HG03159 (cell line): Measurements from ENCODE around the gene B3GNT9.
"Not testable (repeated sequence)": the region's sequence is repeated elsewhere in the genome, so short reads cannot be mapped to it uniquely, and the experiment has no call there.

Experiments
- ATAC-seq: cut with Tn5 transposase; IDR thresholded peaks from one replicate; pipeline ENCODE4 v1.9.1; 2021; ENCODE audit warnings: mild to moderate bottlenecking, moderate library complexity; ENCODE audit not compliant: unreplicated experiment

B3GNT9 gene

DNA sequence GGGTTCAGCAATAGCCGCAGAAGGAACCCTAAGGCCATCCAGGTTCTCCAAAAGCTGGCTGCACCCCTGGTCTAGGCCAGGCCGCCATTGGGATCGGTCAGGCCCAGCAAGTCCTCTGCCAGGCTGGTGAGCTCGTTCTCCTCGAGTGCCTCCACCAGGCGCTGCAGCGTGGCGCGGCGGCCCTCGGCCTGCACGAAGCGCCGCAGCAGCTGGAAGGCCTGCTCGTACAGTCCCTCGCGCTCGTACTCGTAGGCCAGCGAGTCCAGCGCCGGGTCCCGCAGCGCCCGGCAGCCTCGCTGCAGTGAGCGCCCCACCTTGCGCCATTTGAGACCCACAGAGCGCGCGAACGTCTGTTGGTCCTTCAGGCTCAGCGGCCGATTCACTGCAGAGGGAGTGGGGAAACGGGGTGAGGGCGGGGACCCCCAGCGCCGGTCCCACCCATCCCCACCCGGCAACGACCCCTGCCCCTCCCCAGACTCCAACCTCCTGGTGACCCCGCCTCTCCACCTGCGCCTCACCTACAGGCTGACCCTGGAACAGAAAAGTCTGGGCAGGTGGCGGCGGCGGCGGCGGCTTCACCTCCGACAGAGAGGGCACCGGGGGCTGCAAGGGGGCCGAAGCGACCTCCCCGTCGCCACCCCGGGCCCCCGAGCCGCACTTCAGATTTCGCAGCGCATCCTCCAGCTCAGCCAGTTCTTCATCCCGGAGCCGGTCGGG, 3.9 kb upstream of the B3GNT9 start:
- no peak for ATAC-seq

DNA sequence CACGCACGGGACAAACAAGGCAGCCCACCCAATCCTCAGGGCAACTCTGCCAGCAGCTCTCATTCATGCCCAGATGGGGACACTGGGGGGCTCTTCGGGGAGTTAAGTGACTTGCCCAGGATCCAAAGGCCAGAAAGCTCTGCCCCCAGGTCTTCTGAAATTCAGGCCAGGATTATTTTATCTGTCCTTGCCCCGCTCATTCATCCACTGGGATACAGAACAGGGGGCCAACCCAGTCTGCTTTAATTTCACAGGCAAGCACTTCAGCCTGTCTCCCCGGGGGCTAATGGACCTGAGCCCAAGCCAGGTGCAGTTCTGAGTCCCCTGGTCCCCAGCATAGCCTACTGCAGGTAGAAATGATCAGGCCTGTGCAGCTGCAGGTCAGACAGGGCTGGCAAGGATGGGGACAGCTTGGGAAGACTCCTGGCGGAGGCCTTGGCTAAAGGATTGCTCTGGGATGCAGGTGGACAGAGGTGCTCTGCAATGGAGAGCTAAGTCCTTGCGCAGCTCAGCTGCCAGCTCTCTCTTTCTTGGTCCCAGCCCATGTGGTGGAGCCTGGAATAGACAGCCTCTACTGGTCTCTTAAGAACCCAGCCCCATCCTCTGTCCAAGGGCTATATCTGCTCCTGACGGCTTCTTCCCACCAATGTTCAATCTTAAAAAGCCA, 766 bp upstream of the B3GNT9 start:
- no peak for ATAC-seq

- ATAC-seq, result peak; percentile 23
These were observed 558 bp downstream of the B3GNT9 start for GRCh38 chr16:67150047-67150832.

DNA sequence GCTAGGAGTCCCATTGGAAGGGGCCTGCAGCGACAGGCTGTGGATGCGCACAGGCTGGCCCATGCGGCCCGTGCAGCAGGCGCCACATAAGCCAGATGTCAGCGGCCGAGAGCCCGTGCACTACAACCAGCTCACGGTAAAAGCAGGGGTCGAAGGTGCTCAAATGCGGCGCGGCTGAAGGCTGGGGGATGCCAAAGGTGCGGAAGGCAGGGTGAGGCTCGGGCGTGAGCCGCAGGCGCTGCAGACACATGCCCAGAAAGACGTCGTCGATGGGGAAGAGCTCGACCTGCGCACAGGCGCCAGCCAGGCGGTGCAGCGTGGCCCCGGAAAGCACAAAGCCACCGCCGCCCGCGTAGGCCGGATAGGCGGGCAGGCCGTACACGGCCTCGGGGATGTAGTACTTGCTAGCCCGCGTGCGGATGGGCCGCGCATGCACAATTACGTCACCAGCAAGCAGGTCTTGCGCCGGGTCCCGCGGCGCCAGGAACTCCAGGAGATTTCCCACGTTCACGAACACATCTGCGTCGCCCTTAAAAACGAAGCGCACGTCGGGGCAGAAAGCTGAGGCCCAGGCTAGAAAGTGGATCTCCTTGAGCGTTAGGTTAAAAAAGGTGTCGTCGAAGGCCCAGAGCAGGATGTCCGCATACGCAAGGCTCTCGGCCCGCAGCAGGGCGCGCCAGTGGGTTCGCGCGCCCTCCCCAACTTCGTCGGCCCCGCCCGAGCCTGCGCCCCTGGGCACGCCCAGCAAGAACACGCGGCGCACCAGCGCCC, 1.3 kb downstream of the B3GNT9 start:
- ATAC-seq, result no peak

GRCh38 chr16:67148656-67149275, 2.0 kb downstream of the B3GNT9 start:
- no peak for ATAC-seq

GRCh38 chr16:67148221-67148620, 2.6 kb downstream of the B3GNT9 start:
- ATAC-seq, result no peak

GRCh38 chr16:67147437-67148140, 3.2 kb downstream of the B3GNT9 start:
- no peak for ATAC-seq

DNA sequence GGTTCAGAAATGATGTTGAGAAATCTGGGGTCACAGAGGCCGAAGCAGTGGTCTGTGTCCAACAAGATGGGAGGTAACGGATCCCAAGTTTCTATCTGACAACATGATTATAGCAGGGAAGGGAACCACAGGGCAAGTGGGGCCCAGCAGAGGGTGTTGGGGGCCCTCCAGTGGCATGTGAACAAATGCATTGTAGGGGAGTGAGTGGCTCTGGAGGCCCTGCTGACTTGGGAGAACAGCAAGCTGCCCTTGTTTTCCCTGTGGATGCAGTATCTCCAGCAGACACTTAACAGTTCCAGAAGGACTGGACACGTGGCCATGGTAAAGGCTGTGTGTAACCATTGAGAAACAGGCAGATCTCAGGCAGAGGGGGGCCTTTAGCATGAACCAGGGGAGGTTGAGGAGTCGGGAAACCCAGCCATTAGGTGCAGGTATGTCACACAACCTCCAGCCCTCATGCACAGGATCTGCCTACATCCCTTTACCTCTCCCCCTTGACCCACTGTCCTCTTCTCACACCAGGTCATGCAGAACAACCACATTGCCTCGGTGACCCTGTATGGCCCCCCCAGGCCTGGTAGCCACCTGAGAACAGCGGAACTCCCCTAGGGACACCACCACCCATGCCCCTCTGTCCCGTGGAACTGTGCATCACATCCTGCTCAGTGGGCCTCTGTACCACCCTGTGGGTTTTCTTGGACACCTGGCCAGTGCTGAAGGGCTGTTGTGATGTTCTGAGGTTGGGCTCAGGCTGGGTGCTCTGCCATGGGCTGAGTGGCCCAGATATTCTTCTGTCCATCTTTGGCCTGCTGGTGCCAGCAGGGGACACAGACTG, 4.1 kb downstream of the B3GNT9 start:
- ATAC-seq, result no peak

- ATAC-seq, result no peak
These were observed 5.1 kb downstream of the B3GNT9 start for GRCh38 chr16:67145746-67146145.

DNA sequence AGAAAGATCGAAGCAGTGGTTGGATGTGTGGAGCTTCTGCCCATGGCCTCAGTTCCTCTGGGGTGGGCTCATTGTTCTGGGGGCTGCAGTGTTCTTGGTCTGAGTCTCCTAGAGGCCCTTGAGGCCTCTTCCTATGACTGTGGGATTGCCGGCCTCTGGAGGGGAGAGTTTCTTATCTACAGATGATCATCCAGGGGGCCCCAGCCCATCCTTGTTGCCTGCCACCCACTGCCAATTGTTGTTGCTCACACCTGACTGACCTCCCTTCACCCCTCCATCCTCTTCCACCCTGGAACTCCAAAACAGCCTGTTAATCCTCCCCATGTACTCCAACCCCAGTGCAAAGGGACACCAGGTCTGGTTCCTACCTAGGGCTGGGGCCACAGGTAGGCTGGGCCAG, 5.9 kb downstream of the B3GNT9 start:
- no peak for ATAC-seq

DNA sequence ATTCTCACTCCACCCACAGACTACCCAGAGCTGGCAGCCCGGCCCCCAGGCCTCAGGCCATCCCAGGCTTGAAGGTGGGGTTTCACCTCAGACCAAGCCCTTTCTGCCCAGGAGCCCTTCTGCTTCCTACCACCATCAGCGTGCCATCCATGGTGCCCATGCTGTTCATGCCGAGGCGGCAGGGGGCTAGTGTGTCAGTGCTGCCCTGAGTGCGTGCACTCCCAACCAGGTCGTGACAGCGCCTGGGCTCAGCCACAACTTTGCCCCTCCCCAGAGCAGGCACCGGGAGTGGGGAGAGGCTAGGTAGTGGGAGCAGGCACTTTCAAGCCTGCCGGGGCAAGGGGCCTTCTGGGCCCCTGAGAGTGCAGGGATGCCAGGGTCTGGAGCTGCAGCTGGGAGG, 8.5 kb downstream of the B3GNT9 start:
- no peak for ATAC-seq

DNA sequence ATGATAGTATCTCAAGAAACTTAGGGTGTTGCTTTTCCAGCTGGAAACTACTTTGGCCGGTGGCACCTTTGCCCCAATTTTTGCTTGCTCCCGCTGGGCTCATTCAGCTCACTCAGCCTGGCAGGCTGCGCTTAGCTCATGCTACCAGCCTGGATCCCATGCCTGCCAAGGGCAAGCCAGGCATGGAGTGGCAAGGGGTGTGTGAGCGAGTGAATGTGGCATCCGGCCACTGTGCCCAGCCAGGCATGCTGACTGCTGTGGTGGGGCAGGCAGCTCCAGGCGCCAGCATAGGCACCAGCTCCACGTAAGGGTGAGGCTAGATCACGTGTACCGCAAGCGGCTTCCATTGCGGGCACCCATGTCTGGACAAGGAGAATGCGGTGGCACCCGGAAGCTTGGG, 9.4 kb downstream of the B3GNT9 start:
- ATAC-seq, result no peak

- ATAC-seq, result no peak
These were observed 13.2 kb downstream of the B3GNT9 start for GRCh38 chr16:67137605-67138004.

GRCh38 chr16:67129422-67129821, 21.4 kb downstream of the B3GNT9 start:
- no peak for ATAC-seq

DNA sequence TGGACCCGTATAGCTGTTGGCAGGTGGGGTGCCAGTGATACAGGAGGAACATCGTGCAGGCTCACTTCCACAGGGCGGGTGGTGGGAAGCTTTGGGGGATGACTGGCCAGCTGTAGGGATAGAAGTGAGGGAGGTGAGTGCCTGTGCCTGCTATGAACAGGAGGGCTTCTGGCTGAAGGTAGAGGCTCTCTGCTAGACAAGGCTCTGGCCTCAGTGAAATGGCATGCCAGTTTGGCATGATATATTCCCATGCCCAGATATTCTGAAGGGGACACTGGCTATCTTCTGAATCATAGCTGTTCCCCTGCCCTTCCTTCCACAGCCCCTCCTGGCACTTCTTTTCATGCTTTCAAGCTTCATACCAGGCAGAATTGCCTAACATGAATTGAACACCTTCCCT, 21.9 kb downstream of the B3GNT9 start:
- no peak for ATAC-seq

- no peak for ATAC-seq
These were observed 22.4 kb downstream of the B3GNT9 start for GRCh38 chr16:67128417-67128816.

GRCh38 chr16:67122799-67123198, 28.0 kb downstream of the B3GNT9 start:
- not testable (repeated sequence) for ATAC-seq

DNA sequence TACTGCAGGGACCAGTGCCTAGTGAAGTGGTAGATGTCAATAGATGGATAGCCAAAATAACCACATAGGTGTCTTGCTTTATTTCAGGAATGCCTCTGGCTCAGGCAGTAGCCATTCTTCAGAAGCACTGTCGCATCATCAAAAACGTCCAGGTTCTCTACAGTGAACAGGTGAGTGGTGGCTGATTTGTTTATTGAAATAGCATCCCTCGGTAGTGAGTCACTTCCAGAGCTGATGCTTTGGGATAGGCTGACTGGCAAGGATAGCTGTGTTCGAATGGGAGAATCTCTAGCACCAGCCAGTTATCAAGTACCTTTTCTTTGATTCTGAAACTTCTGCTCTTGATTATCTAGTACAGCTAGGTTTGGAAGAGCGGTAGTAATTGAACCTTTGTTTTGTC, 30.8 kb downstream of the B3GNT9 start:
- ATAC-seq, result no peak

- ATAC-seq, result no peak
These were observed 33.1 kb downstream of the B3GNT9 start for GRCh38 chr16:67117716-67118115.
